Mucosa of descending colon (tissue), 3 donors: Measurements from ENCODE around the gene CENPS. TPM values are rescaled to one million over a fixed set of nuclear protein-coding genes. Genes with fewer than 3 reads are reported as not detected.

ENCODE experiments used
- ATAC-seq: fragments of 200-7000 bp; cut with Tn5 transposase; one replicate; pipeline ENCODE4 v1.9.1; 2020; ENCODE audit warnings: mild to moderate bottlenecking, moderate library complexity
- DNase-seq, 3 donors: peaks; one replicate each; pipeline ENCODE4 v3.0.0-alpha.2; 2020
- H3K36me3 ChIP-seq: fragments of 200-600 bp; one replicate; pipeline ENCODE4 v1.8.0; 2021; ENCODE audit warnings: low read depth, mild to moderate bottlenecking
- H3K4me1 ChIP-seq: fragments of 200-600 bp; one replicate; pipeline ENCODE4 v1.8.0; 2021; ENCODE audit warnings: low read depth, mild to moderate bottlenecking
- H3K4me3 ChIP-seq: fragments of 200-600 bp; one replicate; pipeline ENCODE4 v1.8.0; 2021; ENCODE audit warnings: mild to moderate bottlenecking
- H3K9me3 ChIP-seq: fragments of 200-600 bp; one replicate; pipeline ENCODE4 v1.8.0; 2021; ENCODE audit warnings: mild to moderate bottlenecking
- CTCF ChIP-seq: fragments of 200-600 bp; IDR thresholded peaks from one replicate; pipeline ENCODE4 v1.8.0; 2022; ENCODE audit warnings: antibody characterized with exemption, mild to moderate bottlenecking
- intact Hi-C, 2 donors: fragments of 100-400 bp; cut with DNase I in 1 of 2; cut with micrococcal nuclease in 1 of 2; formaldehyde crosslinking; loops; one replicate each; pipeline versions ENCODE4 v1.11.0 to v1.11.1; 2022; cut with DNase I, micrococcal nuclease
- total RNA-seq, 3 donors: library from RNA; stranded (reverse); fragmentation: NEBNext Ultra II Directional in 2 of 3; extraction: Animal tissue kit (Norgen Biotek cat#: 25700) in 2 of 3; gene quantifications; one replicate each; pipeline versions ENCODE4 v1.2.1 to v1.2.4, GENCODE V29; 2021 to 2023
- donor health status: DM: no; HTN: no; CAD: no; lungs with moderate emphysema.
- donor health status: DM: no; HTN: no; CAD: no.
- donor health status: DM: no; HTN: yes; CAD: no.

Gene CENPS
- total RNA-seq, 3 donors from 2014 or later: 10.6 to 12.2 (median 11.1) TPM

- H3K4me1 ChIP-seq: no peaks in the 10 kb centered on the region
- no peaks in the 10 kb centered on the region for H3K9me3 ChIP-seq
- no peak for ATAC-seq
- DNase-seq: no peak
- intact Hi-C loops: no loop called here
- H3K4me3 ChIP-seq: no peak overlapping the region
- H3K36me3 ChIP-seq: no peaks in the 10 kb centered on the region
- no peak for TF ChIP-seq CTCF
These were observed 16.7 kb downstream of the CENPS start for GRCh38 chr1:10446790-10447422.

GRCh38 chr1:10449751-10450150, 19.5 kb downstream of the CENPS start, which contains the start of gene CORT:
Gene CORT, plus strand, starts transcription at chr1:10450031. Its CDS starts 193 bp downstream, at chr1:10450224.
- no peaks in the 10 kb centered on the region for H3K9me3 ChIP-seq
- no peaks in the 10 kb centered on the region for H3K4me1 ChIP-seq
- no peak for ATAC-seq
- intact Hi-C loops: no loop called here
- H3K4me3 ChIP-seq: no peak within 1 kb of the TSS
- no peaks in the 10 kb centered on the region for H3K36me3 ChIP-seq
- no peak for DNase-seq
- no peak for TF ChIP-seq CTCF

DNA sequence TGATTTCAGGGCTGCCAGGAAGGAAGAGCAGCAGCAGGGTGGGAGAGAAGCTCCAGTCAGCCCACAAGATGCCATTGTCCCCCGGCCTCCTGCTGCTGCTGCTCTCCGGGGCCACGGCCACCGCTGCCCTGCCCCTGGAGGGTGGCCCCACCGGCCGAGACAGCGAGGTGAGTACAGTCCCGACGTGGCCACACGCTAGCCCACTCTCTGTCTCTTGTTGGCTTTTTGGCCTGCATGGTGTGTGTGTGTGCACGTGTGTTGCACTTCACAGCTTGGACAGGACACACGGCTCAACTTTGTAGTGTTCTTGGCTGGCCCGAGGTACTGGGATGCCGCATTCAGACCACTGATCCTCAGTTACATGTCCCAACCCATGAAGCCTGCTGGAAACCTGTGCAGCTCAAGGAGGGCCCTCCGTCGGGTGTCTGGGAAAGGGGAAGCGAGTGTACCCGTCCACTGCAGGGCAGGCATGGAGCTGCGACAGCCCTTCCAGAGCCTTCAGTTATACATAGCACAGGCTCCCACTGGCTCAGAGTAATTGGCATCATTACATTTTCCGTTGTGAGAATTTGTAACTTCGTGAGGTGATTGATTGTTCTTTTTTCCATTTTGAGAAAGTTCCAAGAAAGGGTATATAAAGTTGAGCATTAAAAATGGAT, 20.1 kb downstream of the CENPS start:
- ATAC-seq (no peak), DNase-seq (no peak)
- intact Hi-C loops: no loop called here
- Histone ChIP-seq H3K4me1 (no peaks in the 10 kb centered on the region), H3K36me3 (no peaks in the 10 kb centered on the region), H3K4me3 (no peak overlapping the region), H3K9me3 (no peaks in the 10 kb centered on the region)
- no peak for TF ChIP-seq CTCF

DNA sequence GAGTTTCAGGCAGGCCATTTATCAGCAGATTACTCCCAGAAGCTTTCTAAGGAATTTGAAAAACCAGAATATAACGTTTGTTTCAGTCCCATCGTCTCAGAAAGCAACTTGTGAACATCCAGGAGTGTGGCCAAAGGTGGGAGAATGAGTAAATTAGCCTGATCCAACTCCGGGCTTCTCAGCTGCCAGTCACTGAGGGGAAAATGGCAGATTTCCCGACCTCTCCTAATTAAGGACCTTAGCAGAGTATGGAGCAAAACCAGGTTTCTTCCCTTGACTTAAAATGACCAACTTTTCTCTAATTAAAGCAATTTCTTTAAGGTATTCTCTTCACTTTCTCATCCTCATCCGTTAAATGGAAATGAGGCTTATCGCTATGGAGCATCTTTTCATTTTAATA, 20.6 kb downstream of the CENPS start:
- Histone ChIP-seq H3K4me3 (no peak overlapping the region), H3K9me3 (no peaks in the 10 kb centered on the region), H3K36me3 (no peaks in the 10 kb centered on the region), H3K4me1 (no peaks in the 10 kb centered on the region)
- DNase-seq: no peak
- TF ChIP-seq CTCF: no peak
- intact Hi-C loops: no loop called here
- ATAC-seq: no peak

GRCh38 chr1:10451287-10451686, 21.1 kb downstream of the CENPS start:
- Histone ChIP-seq H3K4me3 (no peak overlapping the region), H3K4me1 (no peaks in the 10 kb centered on the region)

More at GRCh38 chr1:10451287-10451686, 21.1 kb downstream of the CENPS start:
- no peaks in the 10 kb centered on the region for H3K9me3 ChIP-seq
- intact Hi-C loops: no loop called here
- TF ChIP-seq CTCF: no peak
- H3K36me3 ChIP-seq: no peaks in the 10 kb centered on the region
- no peak for DNase-seq
- ATAC-seq: no peak
